ENCODE measurements around the gene SMG6.

- no peak for TF ChIP-seq POLR2A (IDR thresholded peaks at IDR 0.05; ENCODE audit: low read depth, low read length)
- no peak for TF ChIP-seq CTCF (IDR thresholded peaks at IDR 0.05; ENCODE audit: extremely low read depth in 1 of 2, insufficient read depth in 1 of 2, low read depth in 1 of 2, low read length in 2 of 2)
These were observed 131.9 kb downstream of the SMG6 start for GRCh38 chr17:2171702-2172076.
